GM12878 (cell line): ENCODE measurements around the gene DCTPP1. TPM values are rescaled to one million over a fixed set of nuclear protein-coding genes. Genes with fewer than 3 reads are reported as not detected.

Source experiments
- BCL11A ChIP-seq: IDR thresholded peaks from 2 replicates; pipeline ENCODE4 v1.6.1; 2011; ENCODE audit warnings: low read depth, low read length
- DPF2 ChIP-seq: fragments of 450-650 bp; IDR thresholded peaks from 2 replicates; pipeline ENCODE4 v1.6.1; 2017; ENCODE audit warnings: mild to moderate bottlenecking
- FOXM1 ChIP-seq: IDR thresholded peaks from 2 replicates; pipeline ENCODE4 v1.6.1; 2012; ENCODE audit warnings: low read depth, mild to moderate bottlenecking, inconsistent platforms, low read length, moderate library complexity
- GATAD2B ChIP-seq: fragments of 450-650 bp; conservative IDR thresholded peaks from 2 replicates; pipeline ENCODE4 v1.6.1; 2017; ENCODE audit warnings: low read depth, mild to moderate bottlenecking, moderate library complexity
- HDGF ChIP-seq: fragments of 450-650 bp; IDR thresholded peaks from 2 replicates; pipeline ENCODE4 v1.6.1; 2016; ENCODE audit warnings: antibody characterized with exemption
- KDM1A ChIP-seq: fragments of 200-600 bp; sonication (generic); IDR thresholded peaks from 2 replicates; pipeline ENCODE4 v1.6.1; 2016; ENCODE audit warnings: borderline replicate concordance
- NBN ChIP-seq: fragments of 450-650 bp; IDR thresholded peaks from 2 replicates; pipeline ENCODE4 v1.6.1; 2016
- NFYB ChIP-seq: IDR thresholded peaks from 2 replicates; pipeline ENCODE4 v1.6.1; 2011; ENCODE audit warnings: low read depth, mild to moderate bottlenecking, low read length, improper control_type of control experiment, moderate library complexity; ENCODE audit not compliant: insufficient read depth
- PAX5 ChIP-seq: IDR thresholded peaks from 2 replicates; pipeline ENCODE4 v1.6.1; 2011; ENCODE audit warnings: low read depth, low read length, borderline replicate concordance
- POLR2AphosphoS5 ChIP-seq: IDR thresholded peaks from 2 replicates; pipeline ENCODE4 v1.6.1; 2011; ENCODE audit warnings: mild to moderate bottlenecking, low read length, inconsistent platforms
- RAD51 ChIP-seq: fragments of 450-650 bp; IDR thresholded peaks from 2 replicates; pipeline ENCODE4 v1.6.1; 2016; ENCODE audit warnings: moderate library complexity, mild to moderate bottlenecking, inconsistent platforms
- RELA ChIP-seq: fragments of 450-650 bp; IDR thresholded peaks from 2 replicates; pipeline ENCODE4 v1.8.0; 2014; ENCODE audit warnings: borderline replicate concordance; ENCODE audit not compliant: partially characterized antibody
- RUNX3 ChIP-seq: IDR thresholded peaks from 2 replicates; pipeline ENCODE4 v1.6.1; 2012; ENCODE audit warnings: low read length, inconsistent platforms
- SRF ChIP-seq, 2 experiments: IDR thresholded peaks; 2 replicates each; pipeline ENCODE4 v1.6.1; 2011; ENCODE audit warnings: low read depth in 2 of 2, low read length in 2 of 2, mild to moderate bottlenecking in 1 of 2, moderate library complexity in 1 of 2
- STAT3 ChIP-seq: IDR thresholded peaks from 2 replicates; pipeline ENCODE4 v1.6.1; 2011; ENCODE audit warnings: low read depth, low read length, improper control_type of control experiment
- ZNF207 ChIP-seq: fragments of 450-650 bp; IDR thresholded peaks from 2 replicates; pipeline ENCODE4 v1.6.1; 2014; ENCODE audit warnings: antibody characterized with exemption, mild to moderate bottlenecking, borderline replicate concordance
- polyA plus RNA-seq, 11 experiments: library from polyadenylated mRNA; depleted of rRNA in 4 of 11; unstranded in 6 of 11; stranded (reverse) in 5 of 11; fragments of >200 nt; fragmentation: Nextera tagmentation in 4 of 11; fragmentation: Illumina TruSeq in 1 of 11; extraction: Ambion mirVana in 4 of 11; extraction: Trizol in 1 of 11; gene quantifications; 1 replicate in 1 of 11; 2 replicates in 10 of 11; pipeline versions ENCODE4 v1.2.1 to v1.2.3, GENCODE V29; 2011 to 2016; ENCODE audit warnings: inconsistent platforms in 2 of 11, missing spikeins in 2 of 11, low read depth in 1 of 11
- total RNA-seq, 4 experiments: library from RNA; depleted of rRNA in 3 of 4; stranded (reverse); fragments of >200 nt in 3 of 4; fragmentation: Illumina TruSeq in 1 of 4; extraction: Trizol in 1 of 4; gene quantifications; 2 replicates each; pipeline versions ENCODE4 v1.2.1 to v1.2.3, GENCODE V29; 2013 to 2021
- TF ChIP-seq, protein P1 (sequence below): fragments of 450-650 bp; conservative IDR thresholded peaks from 2 replicates; pipeline ENCODE4 v1.6.1; 2017; ENCODE audit warnings: mild to moderate bottlenecking, moderate library complexity
- TF ChIP-seq, protein P2 (sequence below): IDR thresholded peaks from 2 replicates; pipeline ENCODE4 v1.6.1; 2012; ENCODE audit warnings: low read length, inconsistent platforms
- TF ChIP-seq, protein P3 (sequence below): fragments of 450-650 bp; IDR thresholded peaks from 2 replicates; pipeline ENCODE4 v1.6.1; 2014; ENCODE audit warnings: mild to moderate bottlenecking
- TF ChIP-seq, protein P4 (sequence below): fragments of 450-650 bp; IDR thresholded peaks from 2 replicates; pipeline ENCODE4 v1.6.1; 2018; ENCODE audit warnings: borderline replicate concordance, mild to moderate bottlenecking; ENCODE audit not compliant: partially characterized antibody

Gene DCTPP1
- total and polyA plus RNA-seq, 10 of the 15 experiments (the other 5 are each of a cell fraction or from before 2014, with no cell fraction given): 72.1 to 266 (median 157) TPM

DNA sequence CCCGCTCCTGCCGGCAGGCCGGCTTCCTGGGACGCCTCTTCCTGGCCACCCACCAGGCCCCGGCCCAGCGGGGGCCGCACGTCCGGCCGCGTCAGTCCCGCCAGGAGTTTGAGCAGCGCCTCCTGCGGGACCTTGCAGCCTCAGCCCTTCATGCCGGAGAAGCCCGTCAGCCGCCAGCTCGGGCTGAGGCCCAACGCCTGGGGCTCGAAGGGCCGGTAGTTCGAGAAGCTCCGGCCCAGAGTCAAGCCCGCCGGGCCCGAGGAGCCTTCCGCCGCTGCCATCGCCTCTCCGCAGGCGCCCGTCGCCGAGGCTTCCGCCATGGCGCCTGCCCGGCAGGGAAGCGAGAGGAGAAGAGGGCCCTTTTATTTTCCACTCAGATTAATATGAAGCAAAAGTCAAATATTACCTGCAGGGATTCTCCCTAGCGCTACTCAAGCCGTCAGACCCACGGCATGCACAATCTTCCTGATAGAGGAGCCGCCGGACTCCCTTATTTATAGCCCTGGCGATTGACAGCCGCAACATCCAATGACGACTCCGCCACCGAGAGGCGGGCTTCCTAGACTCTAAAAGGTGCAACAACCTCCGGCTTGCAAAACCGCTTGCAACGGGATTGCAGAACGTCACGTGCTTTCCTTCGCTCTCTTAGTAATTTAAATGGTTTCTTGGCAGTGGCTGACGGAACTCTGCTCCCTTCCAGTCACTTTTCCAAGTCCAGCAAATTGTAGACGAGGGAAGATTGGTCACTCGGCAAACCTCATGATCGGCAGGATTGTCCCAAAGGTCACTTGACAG lies 15.8 kb upstream of the DCTPP1 start, which contains the start of gene SEPHS2 (continued):
- TF ChIP-seq, protein P1, sequence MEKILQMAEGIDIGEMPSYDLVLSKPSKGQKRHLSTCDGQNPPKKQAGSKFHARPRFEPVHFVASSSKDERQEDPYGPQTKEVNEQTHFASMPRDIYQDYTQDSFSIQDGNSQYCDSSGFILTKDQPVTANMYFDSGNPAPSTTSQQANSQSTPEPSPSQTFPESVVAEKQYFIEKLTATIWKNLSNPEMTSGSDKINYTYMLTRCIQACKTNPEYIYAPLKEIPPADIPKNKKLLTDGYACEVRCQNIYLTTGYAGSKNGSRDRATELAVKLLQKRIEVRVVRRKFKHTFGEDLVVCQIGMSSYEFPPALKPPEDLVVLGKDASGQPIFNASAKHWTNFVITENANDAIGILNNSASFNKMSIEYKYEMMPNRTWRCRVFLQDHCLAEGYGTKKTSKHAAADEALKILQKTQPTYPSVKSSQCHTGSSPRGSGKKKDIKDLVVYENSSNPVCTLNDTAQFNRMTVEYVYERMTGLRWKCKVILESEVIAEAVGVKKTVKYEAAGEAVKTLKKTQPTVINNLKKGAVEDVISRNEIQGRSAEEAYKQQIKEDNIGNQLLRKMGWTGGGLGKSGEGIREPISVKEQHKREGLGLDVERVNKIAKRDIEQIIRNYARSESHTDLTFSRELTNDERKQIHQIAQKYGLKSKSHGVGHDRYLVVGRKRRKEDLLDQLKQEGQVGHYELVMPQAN: peak; percentile 63; the same call in 1 of the 2 replicates
- TF ChIP-seq SRF (IDR thresholded peaks at IDR 0.05; ENCODE audit: low read depth in 2 of 2, low read length in 2 of 2) (0 out of 4 replicates have a peak, but pooled peaks of 1 of the 2 experiments have one; percentile 19), DPF2 (peak; percentile 95), HDGF (0 out of 2 replicates have a peak, but pooled peaks have one; percentile 27), RELA (no peak), NFYB (peak; percentile 95), FOXM1 (0 out of 2 replicates have a peak, but pooled peaks have one; percentile 37), STAT3 (no peak), KDM1A (no peak), GATAD2B (0 out of 2 replicates have a peak, but pooled peaks have one; percentile 44), NBN (no peak), RUNX3 (peak; percentile 66), ZNF207 (no peak), RAD51 (peak; percentile 95), PAX5 (no peak), BCL11A (no peak), POLR2AphosphoS5 (peak; percentile 98)
- TF ChIP-seq, protein P2, sequence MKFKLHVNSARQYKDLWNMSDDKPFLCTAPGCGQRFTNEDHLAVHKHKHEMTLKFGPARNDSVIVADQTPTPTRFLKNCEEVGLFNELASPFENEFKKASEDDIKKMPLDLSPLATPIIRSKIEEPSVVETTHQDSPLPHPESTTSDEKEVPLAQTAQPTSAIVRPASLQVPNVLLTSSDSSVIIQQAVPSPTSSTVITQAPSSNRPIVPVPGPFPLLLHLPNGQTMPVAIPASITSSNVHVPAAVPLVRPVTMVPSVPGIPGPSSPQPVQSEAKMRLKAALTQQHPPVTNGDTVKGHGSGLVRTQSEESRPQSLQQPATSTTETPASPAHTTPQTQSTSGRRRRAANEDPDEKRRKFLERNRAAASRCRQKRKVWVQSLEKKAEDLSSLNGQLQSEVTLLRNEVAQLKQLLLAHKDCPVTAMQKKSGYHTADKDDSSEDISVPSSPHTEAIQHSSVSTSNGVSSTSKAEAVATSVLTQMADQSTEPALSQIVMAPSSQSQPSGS: no peak
- TF ChIP-seq, protein P3, sequence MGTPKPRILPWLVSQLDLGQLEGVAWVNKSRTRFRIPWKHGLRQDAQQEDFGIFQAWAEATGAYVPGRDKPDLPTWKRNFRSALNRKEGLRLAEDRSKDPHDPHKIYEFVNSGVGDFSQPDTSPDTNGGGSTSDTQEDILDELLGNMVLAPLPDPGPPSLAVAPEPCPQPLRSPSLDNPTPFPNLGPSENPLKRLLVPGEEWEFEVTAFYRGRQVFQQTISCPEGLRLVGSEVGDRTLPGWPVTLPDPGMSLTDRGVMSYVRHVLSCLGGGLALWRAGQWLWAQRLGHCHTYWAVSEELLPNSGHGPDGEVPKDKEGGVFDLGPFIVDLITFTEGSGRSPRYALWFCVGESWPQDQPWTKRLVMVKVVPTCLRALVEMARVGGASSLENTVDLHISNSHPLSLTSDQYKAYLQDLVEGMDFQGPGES: peak; percentile 65; the same call in 1 of the 2 replicates
- TF ChIP-seq, protein P4, sequence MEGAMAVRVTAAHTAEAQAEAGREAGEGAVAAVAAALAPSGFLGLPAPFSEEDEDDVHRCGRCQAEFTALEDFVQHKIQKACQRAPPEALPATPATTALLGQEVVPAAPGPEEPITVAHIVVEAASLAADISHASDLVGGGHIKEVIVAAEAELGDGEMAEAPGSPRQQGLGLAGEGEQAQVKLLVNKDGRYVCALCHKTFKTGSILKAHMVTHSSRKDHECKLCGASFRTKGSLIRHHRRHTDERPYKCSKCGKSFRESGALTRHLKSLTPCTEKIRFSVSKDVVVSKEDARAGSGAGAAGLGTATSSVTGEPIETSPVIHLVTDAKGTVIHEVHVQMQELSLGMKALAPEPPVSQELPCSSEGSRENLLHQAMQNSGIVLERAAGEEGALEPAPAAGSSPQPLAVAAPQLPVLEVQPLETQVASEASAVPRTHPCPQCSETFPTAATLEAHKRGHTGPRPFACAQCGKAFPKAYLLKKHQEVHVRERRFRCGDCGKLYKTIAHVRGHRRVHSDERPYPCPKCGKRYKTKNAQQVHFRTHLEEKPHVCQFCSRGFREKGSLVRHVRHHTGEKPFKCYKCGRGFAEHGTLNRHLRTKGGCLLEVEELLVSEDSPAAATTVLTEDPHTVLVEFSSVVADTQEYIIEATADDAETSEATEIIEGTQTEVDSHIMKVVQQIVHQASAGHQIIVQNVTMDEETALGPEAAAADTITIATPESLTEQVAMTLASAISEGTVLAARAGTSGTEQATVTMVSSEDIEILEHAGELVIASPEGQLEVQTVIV: no peak
